DOHH2 (cell line): ENCODE data around the gene ATAD3B.

ENCODE experiments used
- CTCF ChIP-seq: fragments of 200-600 bp; sonication (generic); IDR thresholded peaks from one replicate; pipeline ENCODE4 v1.5.1; 2014; ENCODE audit warnings: antibody characterized with exemption, mild to moderate bottlenecking, low read depth, low read length; ENCODE audit not compliant: poor library complexity, severe bottlenecking
- EZH2phosphoT487 ChIP-seq: fragments of 200-600 bp; sonication (generic); IDR thresholded peaks from 2 replicates; pipeline ENCODE4 v1.6.1; 2017; ENCODE audit warnings: borderline replicate concordance, mild to moderate bottlenecking, antibody characterized with exemption, low read length, moderate library complexity, mixed read lengths

GRCh38 chr1:1425753-1426495 lies 45.6 kb upstream of the ATAD3B start:
- TF ChIP-seq CTCF (no peak), EZH2phosphoT487 (no peak)
